Heart left ventricle (tissue), 13 donors: ENCODE data around the gene BNC2.

Experiments used
- CTCF ChIP-seq, 12 donors: fragments of 200-600 bp; sonication (generic) in 4 of 12; IDR thresholded peaks; one replicate each; pipeline versions ENCODE4 v1.5.0 to v1.8.0; 2018 to 2022; ENCODE audit warnings: antibody characterized with exemption in 12 of 12, mild to moderate bottlenecking in 5 of 12
- POLR2A ChIP-seq, 2 donors: fragments of 450-650 bp; IDR thresholded peaks; one replicate each; pipeline ENCODE4 v1.6.1; 2017; ENCODE audit warnings: antibody characterized with exemption in 2 of 2, mild to moderate bottlenecking in 2 of 2, moderate library complexity in 2 of 2
- donor health status: ischemic (EF 13 %, LVEDD 7.1; RV severe dilation, severe dysfunction).
- donor health status: DM: no; HTN: yes; CAD: no.
- donor health status: DM: no; HTN: no; CAD: no.
- donor health status: ischemic (EF 25% LVEDD 6.9; RV normal size, moderate dysfunction).
- donor health status: ischemic (EF 25% LVEDD 5.7; RV mildly dilated, moderate dysfunction).
- donor health status: ischemic (EF 35%, LVEDD 5.7; RV mildly dilated, moderate dysfunction).
- donor health status: nonischemic (EF 11% LVEDD 7.7; RV severe dilation, severe dysfunction).
- donor health status: DM: yes; HTN: yes; CAD: no.
- donor health status: PGD.
- donor health status: ischemic (EF 29% LVEDD 5.4; RV normal size, mild dysfunction).
- donor health status: nonischemic (EF 23%, LVEDD 6.1; RV moderate dilation, normal function).

GRCh38 chr9:16622541-16622940 lies 247.9 kb downstream of the BNC2 start:
- no peak for TF ChIP-seq CTCF (IDR thresholded peaks at IDR 0.05)
- TF ChIP-seq POLR2A (IDR thresholded peaks at IDR 0.05), result no peak
